T47D (cell line): ENCODE results near the gene MAT1A.

ENCODE experiments used
- DNase-seq, 2 experiments: peaks; one replicate each; pipeline versions ENCODE4 v3.0.0 to v3.0.0-alpha.2; 2011 to 2012; ENCODE audit warnings: low read depth in 1 of 2, low spot score in 1 of 2
- JUND ChIP-seq: IDR thresholded peaks from 2 replicates; pipeline ENCODE4 v1.6.1; 2012; ENCODE audit warnings: low read depth
- in situ Hi-C: cut with HindIII; loops from 2 replicates; pipeline ENCODE4 v1.10.0; 2016; ENCODE audit warnings: low sequenced_read_pairs, low pct_unique_long_range_greater_than_20kb

Gene MAT1A

GRCh38 chr10:80277567-80278250 is 11.7 kb downstream of the MAT1A start:
- no peak for TF ChIP-seq JUND
- no peak for DNase-seq
- in situ Hi-C loops, result no loop called here

GRCh38 chr10:80277016-80277415 is 12.4 kb downstream of the MAT1A start:
- no peak for DNase-seq
- in situ Hi-C loops, result no loop called here
- no peak for TF ChIP-seq JUND

- in situ Hi-C loops, result no loop called here
- TF ChIP-seq JUND, result no peak
- no peak for DNase-seq
Observed at GRCh38 chr10:80276335-80276734, 13.1 kb downstream of the MAT1A start.

GRCh38 chr10:80275756-80276155 is 13.7 kb downstream of the MAT1A start:
- in situ Hi-C loops, result no loop called here
- DNase-seq, result no peak
- no peak for TF ChIP-seq JUND

- in situ Hi-C loops, result no loop called here
- TF ChIP-seq JUND, result no peak
- DNase-seq, result no peak
Observed at GRCh38 chr10:80275135-80275498, 14.3 kb downstream of the MAT1A start.

- DNase-seq, result no peak
- in situ Hi-C loops, result no loop called here
- TF ChIP-seq JUND, result no peak
Observed at GRCh38 chr10:80274396-80275134, 14.9 kb downstream of the MAT1A start.

GRCh38 chr10:80273523-80274170 is 15.8 kb downstream of the MAT1A start:
- no peak for TF ChIP-seq JUND
- no peak for DNase-seq
- in situ Hi-C loops, result no loop called here

- no peak for TF ChIP-seq JUND
- peak in 1 of 2 experiments; percentile 28 for DNase-seq
- in situ Hi-C loops, result no loop called here
Observed at GRCh38 chr10:80272793-80273522, 16.5 kb downstream of the MAT1A start.

- no peak for DNase-seq
- in situ Hi-C loops, result no loop called here
- no peak for TF ChIP-seq JUND
Observed at GRCh38 chr10:80271416-80271815, 18.0 kb downstream of the MAT1A start.

- in situ Hi-C loops, result no loop called here
- TF ChIP-seq JUND, result no peak
- DNase-seq, result no peak
Observed at GRCh38 chr10:80270887-80271286, 18.6 kb downstream of the MAT1A start.

GRCh38 chr10:80268938-80269588 is 20.4 kb downstream of the MAT1A start:
- no peak for DNase-seq
- no peak for TF ChIP-seq JUND
- in situ Hi-C loops, result no loop called here

GRCh38 chr10:80268266-80268665 is 21.2 kb downstream of the MAT1A start:
- in situ Hi-C loops, result no loop called here
- no peak for DNase-seq
- TF ChIP-seq JUND, result no peak

GRCh38 chr10:80266513-80266863 is 23.0 kb downstream of the MAT1A start:
- no peak for DNase-seq
- in situ Hi-C loops, result no loop called here
- no peak for TF ChIP-seq JUND
